Measurements from ENCODE around the gene SDS. TPM values are rescaled to one million over a fixed set of nuclear protein-coding genes. Genes with fewer than 3 reads are reported as not detected.
"Not testable (repeated sequence)": the region's sequence is repeated elsewhere in the genome, so short reads cannot be mapped to it uniquely, and the experiment has no call there.

The SDS gene
- polyA plus RNA-seq, 4 donors = 0.22 to 0.32 TPM; not detected in 2

GRCh38 chr12:113359133-113359938 is 44.4 kb downstream of the SDS start:
- DNase-seq (ENCODE audit: low read depth in 4 of 4, low spot score in 3 of 4) = peak in 1 of 4 donors; percentile 18

GRCh38 chr12:113358381-113359132 is 45.1 kb downstream of the SDS start, which contains the start of gene PLBD2:
Gene PLBD2, plus strand, starts transcription at chr12:113358587. Its CDS starts 14 bp downstream, at chr12:113358601.
- DNase-seq (ENCODE audit: low read depth in 4 of 4, low spot score in 3 of 4) = peak; percentile 82 to 90 (median 86)

- not testable (repeated sequence) for DNase-seq (ENCODE audit: low read depth in 4 of 4, low spot score in 3 of 4)
Measured at GRCh38 chr12:113354192-113354591, 49.5 kb downstream of the SDS start.

GRCh38 chr12:113351089-113351488 is 52.6 kb downstream of the SDS start:
- no peak for DNase-seq (ENCODE audit: low read depth in 4 of 4, low spot score in 3 of 4)

GRCh38 chr12:113348849-113349536 is 54.7 kb downstream of the SDS start:
- no peak for DNase-seq (ENCODE audit: low read depth in 4 of 4, low spot score in 3 of 4)

- DNase-seq (ENCODE audit: low read depth in 4 of 4, low spot score in 3 of 4) = no peak
Measured at GRCh38 chr12:113347892-113348291, 55.8 kb downstream of the SDS start.

- DNase-seq (ENCODE audit: low read depth in 4 of 4, low spot score in 3 of 4) = no peak
Measured at GRCh38 chr12:113347107-113347506, 56.6 kb downstream of the SDS start.

- no peak for DNase-seq (ENCODE audit: low read depth in 4 of 4, low spot score in 3 of 4)
Measured at GRCh38 chr12:113346353-113346752, 57.3 kb downstream of the SDS start.

- no peak for DNase-seq (ENCODE audit: low read depth in 4 of 4, low spot score in 3 of 4)
Measured at GRCh38 chr12:113345318-113345717, 58.4 kb downstream of the SDS start.

Other genes starting within 250 kb of the SDS start
- 100 to 1,000 TPM in 1 of 4 donors, 10 to 100 TPM in 3; 68.2 to 102 (median 74.7) TPM for gene DDX54, start 218.4 kb downstream of the SDS start, polyA plus RNA-seq (ENCODE audit: insufficient read length in 4 of 4)
- 10 to 100 TPM; 16.5 to 22.1 (median 17.3) TPM for gene RITA1, start 218.2 kb downstream of the SDS start, polyA plus RNA-seq (ENCODE audit: insufficient read length in 4 of 4)
- gene TPCN1, start 182.4 kb downstream of the SDS start, polyA plus RNA-seq (ENCODE audit: insufficient read length in 4 of 4) = 10 to 100 TPM; 27.3 to 37.7 (median 35.4) TPM
- 10 to 100 TPM; 11.2 to 15.1 (median 14.3) TPM for gene SLC8B1, start 68.8 kb downstream of the SDS start, polyA plus RNA-seq (ENCODE audit: insufficient read length in 4 of 4)
- gene PLBD2, start 45.3 kb downstream of the SDS start, polyA plus RNA-seq (ENCODE audit: insufficient read length in 4 of 4) = 10 to 100 TPM; 18.8 to 22.2 (median 20.9) TPM
- gene SDSL, start 18.5 kb upstream of the SDS start, polyA plus RNA-seq (ENCODE audit: insufficient read length in 4 of 4) = 10 to 100 TPM; 10.9 to 15.7 (median 12.7) TPM
- not detected for gene LHX5, start 68.0 kb upstream of the SDS start, polyA plus RNA-seq (ENCODE audit: insufficient read length in 4 of 4)

Data from right renal pelvis (tissue), 4 donors.